Bronchial epithelial cell (primary cell): Measurements from ENCODE around the gene CHI3L2. TPM values are rescaled to one million over a fixed set of nuclear protein-coding genes. Genes with fewer than 3 reads are reported as not detected.

ENCODE experiments used
- DNase-seq: peaks from one replicate; pipeline ENCODE4 v3.0.0-alpha.2; 2010; ENCODE audit warnings: low read depth
- FAIRE-seq: peaks from 2 replicates; lab custom pipeline; 2011; peaks lifted over from hg19 to GRCh38; lab: Jason Lieb, UNC
- H3K27me3 ChIP-seq: 2 replicates; pipeline ENCODE4 v1.5.1; 2011; ENCODE audit warnings: low read length; ENCODE audit not compliant: control insufficient read depth, insufficient read depth
- H3K36me3 ChIP-seq: 2 replicates; pipeline ENCODE4 v1.5.1; 2011; ENCODE audit warnings: low read length; ENCODE audit not compliant: control insufficient read depth, insufficient read depth
- H3K4me3 ChIP-seq: 2 replicates; pipeline ENCODE4 v1.5.1; 2011; ENCODE audit warnings: mild to moderate bottlenecking, low read depth, low read length, control low read depth
- CTCF ChIP-seq: IDR thresholded peaks from 2 replicates; pipeline ENCODE4 v1.5.1; 2011; ENCODE audit warnings: mild to moderate bottlenecking, moderate library complexity, low read length, control low read depth, inconsistent platforms; ENCODE audit not compliant: insufficient read depth, severe bottlenecking
- total RNA-seq: library from RNA; depleted of rRNA; stranded (reverse); fragments of >200 nt; gene quantifications from 2 replicates; pipeline ENCODE4 v1.2.1, GENCODE V29; 2014

The CHI3L2 gene
- total RNA-seq, 1 donor from 2014 or later = not detected

- H3K36me3 ChIP-seq = no peaks in the 10 kb centered on the region
- H3K27me3 ChIP-seq = no peaks in the 10 kb centered on the region
- no peak for FAIRE-seq
- no peak for DNase-seq
- TF ChIP-seq CTCF = no peak
- H3K4me3 ChIP-seq = no peak overlapping the region
These were observed 52.8 kb downstream of the CHI3L2 start for GRCh38 chr1:111280267-111280666.

- TF ChIP-seq CTCF = no peak
- Histone ChIP-seq H3K27me3 (no peaks in the 10 kb centered on the region), H3K4me3 (no peak overlapping the region), H3K36me3 (no peaks in the 10 kb centered on the region)
- DNase-seq (peak; percentile 25), FAIRE-seq (no peak)
These were observed 53.9 kb downstream of the CHI3L2 start for GRCh38 chr1:111281411-111281810.

GRCh38 chr1:111283838-111284237 is 56.3 kb downstream of the CHI3L2 start:
- DNase-seq = no peak
- TF ChIP-seq CTCF = no peak
- peaks cover 2% of the 10 kb centered on the region for H3K27me3 ChIP-seq
- no peak overlapping the region for H3K4me3 ChIP-seq
- no peak for FAIRE-seq
- no peaks in the 10 kb centered on the region for H3K36me3 ChIP-seq

- FAIRE-seq = no peak
- DNase-seq = no peak
- no peak for TF ChIP-seq CTCF
- H3K36me3 ChIP-seq = no peaks in the 10 kb centered on the region
- H3K4me3 ChIP-seq = no peak overlapping the region
- peaks cover 4% of the 10 kb centered on the region for H3K27me3 ChIP-seq
These were observed 58.4 kb downstream of the CHI3L2 start for GRCh38 chr1:111285879-111286278.

- no peak for FAIRE-seq
- Histone ChIP-seq H3K27me3 (peaks cover 4% of the 10 kb centered on the region), H3K36me3 (no peaks in the 10 kb centered on the region), H3K4me3 (no peak overlapping the region)
- no peak for DNase-seq
- no peak for TF ChIP-seq CTCF
These were observed 59.4 kb downstream of the CHI3L2 start for GRCh38 chr1:111286912-111287311.

- Histone ChIP-seq H3K27me3 (peaks cover 4% of the 10 kb centered on the region), H3K36me3 (no peaks in the 10 kb centered on the region), H3K4me3 (no peak overlapping the region)
- FAIRE-seq = no peak
- TF ChIP-seq CTCF = no peak
- DNase-seq = no peak
These were observed 61.9 kb downstream of the CHI3L2 start for GRCh38 chr1:111289371-111289770.
